AG04449 (cell line): Measurements from ENCODE around the gene WDR18.

Experiments
- CTCF ChIA-PET: fragments of 350-600 bp; formaldehyde crosslinking; extraction: SDS; loops from one replicate; lab custom pipeline; 2021; ENCODE audit warnings: antibody characterized with exemption; lab: Yijun Ruan, JAX
- POLR2A ChIA-PET: fragments of 400-600, 350-600 bp; formaldehyde crosslinking; extraction: SDS; loops from one replicate; lab custom pipeline; 2020; ENCODE audit warnings: antibody characterized with exemption, inconsistent platforms; lab: Yijun Ruan, JAX
- DNase-seq: peaks from one replicate; pipeline ENCODE4 v3.0.0-alpha.2; 2010; ENCODE audit warnings: low read depth, low spot score
- H3K4me3 ChIP-seq: 2 replicates; pipeline ENCODE4 v1.5.1; 2011; ENCODE audit warnings: low read depth, mild to moderate bottlenecking, control low read depth, low read length
- CTCF ChIP-seq: IDR thresholded peaks from one replicate; pipeline ENCODE4 v1.5.1; 2011; ENCODE audit warnings: mild to moderate bottlenecking, moderate library complexity, low read length, control low read depth, inconsistent platforms; ENCODE audit not compliant: insufficient read depth; ENCODE audit errors: missing control alignments

The WDR18 gene

DNA sequence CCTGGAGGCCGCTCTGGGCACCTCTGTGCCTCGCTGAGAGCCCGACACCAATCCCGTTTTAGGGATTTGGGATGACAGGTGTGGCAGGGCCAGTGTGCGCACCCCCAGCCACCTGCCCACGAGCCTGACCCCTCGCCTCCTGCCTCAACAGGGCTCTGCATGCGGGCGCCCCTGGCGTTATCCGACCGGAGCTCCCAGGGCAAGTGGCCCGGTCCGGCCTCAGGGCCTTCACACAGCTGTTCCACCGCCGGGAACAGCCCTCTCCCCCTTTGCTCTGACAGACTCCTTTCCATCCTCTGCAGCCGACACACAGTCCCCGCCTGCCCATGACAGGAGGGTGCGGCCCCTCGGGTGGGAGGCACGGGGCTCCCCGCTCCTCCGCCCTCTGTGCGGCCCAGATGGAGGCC lies 7.1 kb upstream of the WDR18 start:
- no peak for DNase-seq
- TF ChIP-seq CTCF, result no peak
- ChIA-PET POLR2A (interaction anchor here (1.0 kb wide), 1 partner anchor 292 kb away, joined by 3 read pairs; the partner anchor contains the start of gene CIRBP), CTCF (interaction anchor here (13.4 kb wide), 1 partner anchor 56 kb away, joined by 259 read pairs; the partner anchor contains the start of gene KISS1R)
- H3K4me3 ChIP-seq, result no peak overlapping the region

DNA sequence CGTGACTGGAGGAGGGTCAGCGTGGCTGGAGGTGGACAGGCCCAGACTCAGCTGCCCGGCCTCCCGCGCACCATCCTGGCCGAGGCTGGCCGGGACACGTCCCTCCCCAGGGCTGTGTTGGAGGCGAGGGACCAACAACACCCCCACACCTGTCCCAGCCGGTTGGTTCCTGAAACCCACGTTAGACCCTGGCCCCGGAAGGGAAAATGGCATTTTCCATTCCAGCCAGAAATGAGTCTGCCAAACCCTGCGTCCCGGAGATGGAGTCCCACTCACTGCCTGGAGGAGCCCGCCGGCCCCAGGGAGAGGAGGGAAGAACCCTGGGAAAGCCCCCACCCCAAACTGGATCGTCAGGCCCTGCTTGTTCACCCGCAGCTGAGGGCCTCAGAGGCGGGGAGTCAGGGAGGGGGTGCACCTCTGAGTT lies 4.8 kb upstream of the WDR18 start:
- DNase-seq, result no peak
- CTCF ChIA-PET, result interaction anchor here (0.9 to 13.4 kb wide), 3 partner anchors 8 to 210 kb away, joined by 6 to 259 read pairs (median 42); partner anchors contain the start of gene KISS1R
- POLR2A ChIA-PET, result interaction anchor here (0.7 kb wide), 1 partner anchor 14 kb away, joined by 3 read pairs; no protein-coding TSS in a partner anchor
- H3K4me3 ChIP-seq, result no peak overlapping the region
- TF ChIP-seq CTCF, result no peak

DNA sequence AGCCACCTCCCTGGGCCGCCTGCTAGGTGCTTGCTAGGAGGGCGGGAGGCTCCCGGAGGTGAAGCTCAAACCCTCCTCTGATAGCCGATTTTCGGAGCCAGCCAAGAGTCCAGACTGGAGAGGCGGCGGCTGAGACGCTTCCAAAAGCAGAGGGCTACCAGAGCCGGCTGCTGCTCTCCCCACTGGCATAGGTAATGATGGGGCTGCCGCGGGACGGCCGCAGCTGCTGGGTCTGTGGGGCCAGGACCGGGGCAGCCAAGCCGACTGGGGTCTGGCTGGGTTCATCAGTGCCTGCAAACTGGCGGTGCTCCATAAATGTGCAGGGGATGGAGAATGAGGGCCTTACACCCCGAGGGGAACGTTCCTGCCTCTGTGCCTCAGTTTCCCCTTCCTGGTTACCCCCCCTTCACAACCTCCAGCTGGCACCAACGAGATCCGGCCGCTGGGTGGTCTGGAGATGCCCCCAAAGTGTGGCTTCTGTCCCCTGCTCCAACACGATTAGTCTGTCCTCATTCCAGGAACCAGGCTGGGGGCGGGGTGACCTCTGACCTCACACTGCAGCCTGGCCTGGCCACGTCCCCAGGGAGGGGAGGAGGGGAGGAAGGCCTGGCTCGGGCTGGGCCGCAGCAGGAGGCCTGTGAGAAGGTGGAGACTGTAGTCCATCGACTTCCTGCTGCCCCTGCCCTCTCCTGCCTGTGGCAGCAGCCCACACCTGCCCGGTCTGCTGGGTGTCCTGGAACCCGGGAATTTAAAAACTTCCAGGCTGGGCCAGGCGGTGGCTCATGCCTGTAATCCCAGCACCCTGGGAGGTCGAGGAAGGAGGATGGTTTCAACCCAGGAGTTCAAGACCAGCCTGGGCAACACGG lies 3.8 kb upstream of the WDR18 start:
- ChIA-PET CTCF (interaction anchor here (0.9 to 13.4 kb wide), 4 partner anchors 9 to 211 kb away, joined by 3 to 259 read pairs (median 24); partner anchors contain the start of gene KISS1R), POLR2A (no interaction called here)
- DNase-seq, result no peak
- H3K4me3 ChIP-seq, result no peak overlapping the region
- TF ChIP-seq CTCF, result no peak

GRCh38 chr19:982567-983170 lies 1.5 kb upstream of the WDR18 start:
- POLR2A ChIA-PET, result interaction anchor here (1.2 kb wide), 1 partner anchor 21 kb away, joined by 3 read pairs; no protein-coding TSS in a partner anchor
- CTCF ChIA-PET, result interaction anchor here (0.6 to 13.4 kb wide), 16 partner anchors 8 to 312 kb away, joined by 3 to 259 read pairs (median 4); partner anchors contain the start of genes CFD and KISS1R
- peak; percentile 73 for TF ChIP-seq CTCF
- H3K4me3 ChIP-seq, result peak overlapping the region; percentile 53
- no peak for DNase-seq

GRCh38 chr19:986083-986482 lies 1.9 kb downstream of the WDR18 start:
- TF ChIP-seq CTCF, result no peak
- no peak overlapping the region for H3K4me3 ChIP-seq
- DNase-seq, result no peak
- POLR2A ChIA-PET, result no interaction called here
- CTCF ChIA-PET, result interaction anchor here (0.6 to 13.4 kb wide), 3 partner anchors 65 to 257 kb away, joined by 3 to 259 read pairs (median 3); partner anchors contain the start of gene KISS1R

- no peak for DNase-seq
- no peak for TF ChIP-seq CTCF
- H3K4me3 ChIP-seq, result no peak overlapping the region
- CTCF ChIA-PET, result interaction anchor here (1.4 to 13.4 kb wide), 2 partner anchors 67 to 132 kb away, joined by 3 to 259 read pairs; partner anchors contain the start of gene KISS1R
- POLR2A ChIA-PET, result interaction anchor here (0.6 kb wide), 1 partner anchor 85 kb away, joined by 3 read pairs; no protein-coding TSS in a partner anchor
These were observed 3.9 kb downstream of the WDR18 start for GRCh38 chr19:988081-988480.
